ENCODE measurements around the gene TSN.
A peak's percentile ranks its signal among the peaks of the same experiment; 100 is the strongest.
"Not testable (repeated sequence)": the region's sequence is repeated elsewhere in the genome, so short reads cannot be mapped to it uniquely, and the experiment has no call there.

The TSN gene

DNA sequence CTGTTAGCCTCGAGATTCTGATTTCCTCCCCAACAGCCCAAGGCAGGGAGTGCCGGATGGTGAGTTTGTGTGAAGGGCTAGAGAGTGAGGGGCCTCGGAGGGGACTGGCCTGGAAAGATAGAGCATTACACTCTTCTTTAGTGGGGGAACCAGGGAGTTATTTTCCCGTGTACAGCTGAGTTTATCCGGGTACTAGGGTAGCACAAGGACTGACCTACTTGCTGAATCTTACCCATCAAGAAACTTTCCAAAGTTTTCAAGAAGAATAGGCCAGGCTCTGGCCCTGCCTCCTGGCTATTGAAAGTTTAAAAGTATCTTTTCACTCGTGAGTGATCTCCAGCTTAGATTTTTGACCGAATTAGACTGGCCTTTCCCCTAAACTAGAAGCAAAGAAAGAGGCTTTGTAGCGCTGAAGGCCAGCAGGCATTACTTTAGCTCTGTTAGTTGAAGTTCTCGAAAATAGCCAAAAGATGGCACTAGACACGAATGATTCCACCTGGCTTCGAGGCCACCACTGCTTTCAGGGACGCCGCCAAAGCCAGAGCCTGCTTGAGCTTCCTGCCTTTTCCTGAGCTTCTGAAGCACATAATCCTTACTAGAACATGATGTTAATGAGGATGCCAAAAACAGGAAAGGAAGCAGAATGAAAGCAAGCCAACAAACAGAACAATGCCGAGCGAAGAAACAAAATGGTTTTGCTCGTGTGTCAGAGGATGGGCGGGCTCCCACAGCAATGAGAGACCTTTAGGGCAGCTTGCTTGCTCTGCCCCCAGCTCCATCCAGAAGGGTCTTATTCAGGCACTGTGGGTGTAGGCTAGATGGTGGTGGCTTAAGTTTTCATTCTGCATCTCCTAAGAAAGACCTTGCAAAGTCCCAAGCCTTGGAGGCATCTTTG, 55.8 kb downstream of the TSN start:
- H3K27me3 ChIP-seq = no peaks in the 10 kb centered on the region
- H3K4me1 ChIP-seq = peaks cover 18% of the 10 kb centered on the region
- no peak for TF ChIP-seq Cebpa-rat (IDR thresholded peaks at IDR 0.05)
- H3K4me2 ChIP-seq = no peak overlapping the region
- no peaks in the 10 kb centered on the region for H3K36me3 ChIP-seq
- H3K27ac ChIP-seq = no peak overlapping the region
- no peak overlapping the region for H3K9ac ChIP-seq
- no peaks in the 10 kb centered on the region for H4K20me1 ChIP-seq
- no peaks in the 10 kb centered on the region for H3K9me3 ChIP-seq
- no peak overlapping the region for H3K4me3 ChIP-seq

DNA sequence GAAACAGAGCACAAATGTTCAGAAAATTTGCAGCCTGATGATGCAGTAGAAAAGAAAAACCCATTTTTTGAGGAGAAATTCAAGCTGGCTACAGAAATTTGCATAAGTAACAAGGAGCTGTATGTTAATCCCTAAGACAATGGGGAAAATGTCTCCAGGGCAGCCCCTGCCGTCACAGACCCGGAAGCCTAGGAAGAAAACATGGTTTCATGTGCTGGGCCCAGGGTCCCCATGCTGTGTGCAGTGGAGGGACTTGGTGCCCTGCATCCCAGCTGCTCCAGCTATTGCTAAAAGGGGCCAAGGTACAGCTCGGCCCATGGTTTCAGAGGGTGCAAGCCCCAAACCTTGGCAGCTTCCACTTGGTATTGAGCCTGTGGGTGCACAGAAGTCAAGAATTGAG, 57.6 kb downstream of the TSN start:
- not testable (repeated sequence) for H4K20me1 ChIP-seq, H3K27me3 ChIP-seq, H3K36me3 ChIP-seq, H3K4me2 ChIP-seq, H3K4me3 ChIP-seq, H3K9ac ChIP-seq, H3K27ac ChIP-seq
- Histone ChIP-seq H3K9me3 (peaks cover 12% of the 10 kb centered on the region), H3K4me1 (peaks cover 37% of the 10 kb centered on the region)

DNA sequence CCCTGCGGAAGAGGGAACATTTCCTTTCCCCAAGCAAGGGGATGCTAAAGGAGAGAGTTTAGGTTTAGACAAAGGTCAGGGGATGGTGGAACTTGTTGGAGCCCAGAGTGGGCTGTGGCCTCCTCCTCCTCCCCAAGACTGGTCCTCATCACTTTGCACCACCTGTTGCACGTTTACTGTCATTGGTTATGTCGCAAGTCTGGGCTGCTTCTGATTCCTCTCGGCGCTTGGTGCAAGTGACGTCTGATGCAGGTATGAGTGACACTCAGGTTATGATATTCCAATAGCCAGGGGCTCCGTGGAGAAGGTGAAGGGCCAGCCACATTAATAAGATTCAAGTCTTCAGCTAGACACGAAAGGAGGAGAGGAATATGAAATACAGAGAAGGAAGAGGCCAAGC, 59.8 kb downstream of the TSN start:
- Histone ChIP-seq H3K27ac (no peak overlapping the region), H3K4me2 (peak overlapping the region; percentile 18; the same call in 1 of the 2 replicates), H3K4me3 (no peak overlapping the region), H3K36me3 (no peaks in the 10 kb centered on the region), H3K27me3 (no peaks in the 10 kb centered on the region), H3K4me1 (peaks cover 57% of the 10 kb centered on the region), H3K9me3 (peaks cover 13% of the 10 kb centered on the region), H3K9ac (no peak overlapping the region), H4K20me1 (no peaks in the 10 kb centered on the region)
- no peak for TF ChIP-seq Cebpa-rat (IDR thresholded peaks at IDR 0.05)

DNA sequence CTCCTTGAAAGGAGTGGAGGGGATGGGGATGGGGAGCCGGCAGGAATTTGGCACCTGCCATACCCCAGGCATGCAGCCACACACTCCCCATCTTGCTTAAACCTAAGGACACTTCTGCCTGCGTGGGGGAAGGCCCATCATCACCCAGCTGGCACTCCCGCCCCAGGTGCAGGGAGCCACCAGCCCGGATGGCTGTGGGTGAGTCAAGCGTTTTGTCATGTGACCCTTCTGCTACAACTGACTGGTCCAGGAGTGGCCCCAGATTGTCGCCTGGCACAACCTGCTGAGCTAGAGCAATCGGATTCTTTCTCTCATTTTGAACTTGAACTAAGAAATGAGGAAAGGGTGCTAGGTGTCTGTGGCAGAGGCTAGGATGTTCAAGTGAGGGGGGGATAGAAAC, 61.3 kb downstream of the TSN start:
- Histone ChIP-seq H3K36me3 (no peaks in the 10 kb centered on the region), H3K27ac (no peak overlapping the region), H3K9me3 (peaks cover 14% of the 10 kb centered on the region), H4K20me1 (no peaks in the 10 kb centered on the region), H3K27me3 (no peaks in the 10 kb centered on the region), H3K9ac (no peak overlapping the region), H3K4me3 (no peak overlapping the region), H3K4me1 (peaks cover 65% of the 10 kb centered on the region), H3K4me2 (peak overlapping the region; percentile 45)
- no peak for TF ChIP-seq Cebpa-rat (IDR thresholded peaks at IDR 0.05)

DNA sequence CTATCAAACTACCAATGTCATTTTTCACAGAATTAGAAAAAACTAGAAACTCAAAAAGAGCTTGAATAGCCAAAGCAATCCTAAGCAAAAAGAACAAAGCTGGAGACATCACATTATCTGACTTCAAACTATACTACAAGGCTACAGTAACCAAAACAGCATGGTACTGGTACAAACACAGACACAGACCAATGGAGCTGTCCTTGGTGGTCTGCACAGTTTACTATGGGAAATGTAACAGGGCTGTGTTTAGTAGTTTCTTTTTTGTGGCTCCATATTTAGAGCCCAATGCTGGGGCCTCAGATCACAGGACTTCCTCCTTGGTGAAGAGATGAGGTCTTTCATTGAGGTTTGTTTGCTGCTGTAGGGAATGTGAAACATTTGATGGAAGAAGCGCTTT, 61.9 kb downstream of the TSN start:
- not testable (repeated sequence) for H3K27ac ChIP-seq, H3K27me3 ChIP-seq, H3K36me3 ChIP-seq, H3K9ac ChIP-seq, H3K4me3 ChIP-seq, H4K20me1 ChIP-seq
- peak overlapping the region; percentile 45; the same call in 1 of the 2 replicates for H3K4me2 ChIP-seq
- peaks cover 65% of the 10 kb centered on the region for H3K4me1 ChIP-seq
- peaks cover 19% of the 10 kb centered on the region for H3K9me3 ChIP-seq
